DOHH2 (cell line): ENCODE data around the gene CCDC91.

Source experiments
- H3F3A ChIP-seq: fragments of 200-600 bp; sonication (generic), shearing (Covaris generic); 2 replicates; pipeline ENCODE4 v1.6.0; 2016; ENCODE audit warnings: antibody characterized with exemption, mild to moderate bottlenecking; ENCODE audit not compliant: control insufficient read depth, insufficient read depth
- H3K27ac ChIP-seq: fragments of 200-600 bp; sonication (generic); 2 replicates; pipeline ENCODE4 v1.5.1; 2014; ENCODE audit warnings: low read depth, mild to moderate bottlenecking, low read length, moderate library complexity
- H3K27me3 ChIP-seq: fragments of 200-600 bp; sonication (generic); 2 replicates; pipeline ENCODE4 v1.6.1; 2014; ENCODE audit warnings: mild to moderate bottlenecking, low read length, mixed read lengths; ENCODE audit not compliant: control insufficient read depth
- H3K36me3 ChIP-seq: fragments of 200-600 bp; sonication (generic); 2 replicates; pipeline ENCODE4 v1.6.1; 2014; ENCODE audit warnings: mild to moderate bottlenecking, low read length, moderate library complexity, mixed read lengths; ENCODE audit not compliant: control insufficient read depth
- H3K4me1 ChIP-seq: fragments of 200-600 bp; sonication (generic); 2 replicates; pipeline ENCODE4 v1.6.1; 2014; ENCODE audit warnings: mild to moderate bottlenecking, low read length, mixed read lengths; ENCODE audit not compliant: control insufficient read depth
- H3K4me2 ChIP-seq: fragments of 200-600 bp; sonication (generic); 2 replicates; pipeline ENCODE4 v1.6.0; 2014; ENCODE audit warnings: mild to moderate bottlenecking, low read length, moderate library complexity
- H3K4me3 ChIP-seq: fragments of 200-600 bp; sonication (generic); 2 replicates; pipeline ENCODE4 v1.5.1; 2014; ENCODE audit warnings: mild to moderate bottlenecking, low read length, mixed read lengths
- H3K79me2 ChIP-seq: fragments of 200-600 bp; sonication (generic); 2 replicates; pipeline ENCODE4 v1.6.1; 2014; ENCODE audit warnings: mild to moderate bottlenecking, low read length, mixed read lengths; ENCODE audit not compliant: control insufficient read depth
- H3K9me2 ChIP-seq: fragments of 200-600 bp; sonication (generic); replicated peaks from 2 replicates; pipeline ENCODE4 v1.6.1; 2014; ENCODE audit warnings: mild to moderate bottlenecking, low read length, mixed read lengths; ENCODE audit not compliant: control insufficient read depth
- H3K9me3 ChIP-seq: fragments of 200-600 bp; sonication (generic); 2 replicates; pipeline ENCODE4 v1.6.1; 2014; ENCODE audit warnings: antibody characterized with exemption, low read length, mixed read lengths; ENCODE audit not compliant: control insufficient read depth, insufficient read depth
- H4K20me1 ChIP-seq: fragments of 200-600 bp; sonication (generic); 2 replicates; pipeline ENCODE4 v1.6.0; 2014; ENCODE audit warnings: low read depth, mild to moderate bottlenecking, antibody characterized with exemption, low read length, moderate library complexity; ENCODE audit not compliant: control insufficient read depth, insufficient read depth
- EZH2phosphoT487 ChIP-seq: fragments of 200-600 bp; sonication (generic); IDR thresholded peaks from 2 replicates; pipeline ENCODE4 v1.6.1; 2017; ENCODE audit warnings: borderline replicate concordance, mild to moderate bottlenecking, antibody characterized with exemption, low read length, moderate library complexity, mixed read lengths
- TF ChIP-seq, protein P1 (sequence below): fragments of 200-600 bp; sonication (generic); IDR thresholded peaks from one replicate; pipeline ENCODE4 v1.5.1; 2014; ENCODE audit warnings: antibody characterized with exemption, mild to moderate bottlenecking, low read depth, low read length; ENCODE audit not compliant: poor library complexity, severe bottlenecking

CCDC91 gene

DNA sequence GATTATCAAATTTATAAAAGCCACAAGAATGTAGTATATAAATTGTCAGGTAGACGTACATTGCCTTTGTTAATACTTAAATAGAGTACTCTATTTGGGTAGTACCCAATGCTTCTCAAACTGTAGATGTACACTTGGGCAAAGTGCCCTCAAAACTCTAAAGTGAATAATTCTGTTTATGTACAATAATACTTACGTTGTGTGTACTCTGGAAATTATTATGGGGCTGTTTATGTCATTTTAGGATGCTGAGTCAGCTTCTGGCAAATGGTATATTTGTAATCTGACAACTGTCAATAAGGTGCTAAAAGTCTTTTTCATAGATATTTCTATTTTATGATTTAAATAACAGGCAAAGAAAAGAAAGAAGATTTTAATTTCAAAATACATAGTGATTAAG is 102.4 kb downstream of the CCDC91 start:
- Histone ChIP-seq H3K36me3 (no peaks in the 10 kb centered on the region), H3K27me3 (no peaks in the 10 kb centered on the region), H4K20me1 (no peaks in the 10 kb centered on the region), H3K4me2 (no peak overlapping the region), H3F3A (no peaks in the 10 kb centered on the region), H3K4me3 (no peak overlapping the region), H3K79me2 (peaks cover 10% of the 10 kb centered on the region; the same call in 1 of the 2 replicates), H3K9me2 (no peaks in the 10 kb centered on the region), H3K9me3 (peaks cover 10% of the 10 kb centered on the region; the same call in 1 of the 2 replicates), H3K4me1 (peaks cover 8% of the 10 kb centered on the region), H3K27ac (no peak overlapping the region)
- TF ChIP-seq EZH2phosphoT487, result no peak
- TF ChIP-seq, protein P1, sequence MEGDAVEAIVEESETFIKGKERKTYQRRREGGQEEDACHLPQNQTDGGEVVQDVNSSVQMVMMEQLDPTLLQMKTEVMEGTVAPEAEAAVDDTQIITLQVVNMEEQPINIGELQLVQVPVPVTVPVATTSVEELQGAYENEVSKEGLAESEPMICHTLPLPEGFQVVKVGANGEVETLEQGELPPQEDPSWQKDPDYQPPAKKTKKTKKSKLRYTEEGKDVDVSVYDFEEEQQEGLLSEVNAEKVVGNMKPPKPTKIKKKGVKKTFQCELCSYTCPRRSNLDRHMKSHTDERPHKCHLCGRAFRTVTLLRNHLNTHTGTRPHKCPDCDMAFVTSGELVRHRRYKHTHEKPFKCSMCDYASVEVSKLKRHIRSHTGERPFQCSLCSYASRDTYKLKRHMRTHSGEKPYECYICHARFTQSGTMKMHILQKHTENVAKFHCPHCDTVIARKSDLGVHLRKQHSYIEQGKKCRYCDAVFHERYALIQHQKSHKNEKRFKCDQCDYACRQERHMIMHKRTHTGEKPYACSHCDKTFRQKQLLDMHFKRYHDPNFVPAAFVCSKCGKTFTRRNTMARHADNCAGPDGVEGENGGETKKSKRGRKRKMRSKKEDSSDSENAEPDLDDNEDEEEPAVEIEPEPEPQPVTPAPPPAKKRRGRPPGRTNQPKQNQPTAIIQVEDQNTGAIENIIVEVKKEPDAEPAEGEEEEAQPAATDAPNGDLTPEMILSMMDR, result no peak

DNA sequence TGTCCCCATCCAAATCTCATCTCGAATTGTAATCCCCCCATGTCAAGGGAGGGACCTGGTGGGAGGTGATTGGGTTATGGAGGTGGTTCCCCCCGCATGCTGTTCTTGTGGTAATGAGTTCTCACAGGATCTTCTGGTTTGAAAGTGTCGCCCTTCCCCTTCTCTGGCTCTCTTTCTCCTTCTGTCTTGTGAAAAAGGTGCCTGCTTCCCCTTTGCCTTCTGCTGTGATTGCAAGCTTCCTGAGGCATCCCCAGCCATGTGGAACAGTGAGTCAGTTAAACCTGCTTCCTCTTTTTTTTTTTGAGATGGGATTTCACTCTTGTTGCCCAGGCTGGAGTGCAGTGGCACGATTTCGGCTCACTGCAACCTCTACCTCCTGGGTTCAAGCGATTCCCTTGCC is 104.0 kb downstream of the CCDC91 start:
- 0 out of 2 replicates have a peak, but pooled peaks cover 5% of the 10 kb centered on the region for H3K79me2 ChIP-seq
- TF ChIP-seq EZH2phosphoT487, result no peak
- TF ChIP-seq, protein P1, result no peak
- H3K9me2 ChIP-seq, result no peaks in the 10 kb centered on the region

DNA sequence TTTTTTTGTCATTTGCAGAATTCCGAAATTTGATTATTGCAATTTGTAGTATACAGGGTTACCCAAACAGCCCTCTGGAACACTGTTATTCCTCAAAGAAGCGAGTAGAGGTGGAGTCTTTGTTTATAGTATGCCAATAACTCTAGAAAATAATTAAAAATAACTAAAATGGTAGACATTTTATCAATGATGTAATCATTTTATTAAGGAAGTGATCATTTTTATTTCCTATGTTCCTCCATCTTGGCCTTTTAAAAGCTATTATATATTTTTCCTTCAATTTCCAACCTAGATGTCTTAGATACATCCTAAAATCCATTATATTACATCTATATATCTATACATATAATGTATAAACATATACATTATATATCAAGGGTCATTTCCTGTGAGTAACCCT is 106.0 kb downstream of the CCDC91 start:
- H3K9me3 ChIP-seq, result 0 out of 2 replicates have a peak, but pooled peaks cover 1% of the 10 kb centered on the region
- no peaks in the 10 kb centered on the region for H3K79me2 ChIP-seq
- no peaks in the 10 kb centered on the region for H3K9me2 ChIP-seq
- H3K36me3 ChIP-seq, result no peaks in the 10 kb centered on the region
- no peak overlapping the region for H3K27ac ChIP-seq
- H3K27me3 ChIP-seq, result no peaks in the 10 kb centered on the region
- H3K4me1 ChIP-seq, result peaks cover 8% of the 10 kb centered on the region
- no peak overlapping the region for H3K4me2 ChIP-seq
- no peaks in the 10 kb centered on the region for H4K20me1 ChIP-seq
- TF ChIP-seq EZH2phosphoT487, result no peak
- TF ChIP-seq, protein P1, result no peak
- no peak overlapping the region for H3K4me3 ChIP-seq
- no peaks in the 10 kb centered on the region for H3F3A ChIP-seq

More for the DNA sequence above, 104.0 kb downstream of the CCDC91 start:
- Histone ChIP-seq H3K36me3 (no peaks in the 10 kb centered on the region), H3K27ac (no peak overlapping the region), H3K4me3 (no peak overlapping the region), H3K27me3 (no peaks in the 10 kb centered on the region), H3K9me3 (peaks cover 10% of the 10 kb centered on the region; the same call in 1 of the 2 replicates), H3F3A (no peaks in the 10 kb centered on the region), H4K20me1 (no peaks in the 10 kb centered on the region), H3K4me1 (peaks cover 8% of the 10 kb centered on the region), H3K4me2 (no peak overlapping the region)
